ENCODE data around the gene TACR2. TPM values are rescaled to one million over a fixed set of nuclear protein-coding genes. Genes with fewer than 3 reads are reported as not detected.

Gene TACR2
- total RNA-seq, 2 experiments from 2014 or later = not detected

DNA sequence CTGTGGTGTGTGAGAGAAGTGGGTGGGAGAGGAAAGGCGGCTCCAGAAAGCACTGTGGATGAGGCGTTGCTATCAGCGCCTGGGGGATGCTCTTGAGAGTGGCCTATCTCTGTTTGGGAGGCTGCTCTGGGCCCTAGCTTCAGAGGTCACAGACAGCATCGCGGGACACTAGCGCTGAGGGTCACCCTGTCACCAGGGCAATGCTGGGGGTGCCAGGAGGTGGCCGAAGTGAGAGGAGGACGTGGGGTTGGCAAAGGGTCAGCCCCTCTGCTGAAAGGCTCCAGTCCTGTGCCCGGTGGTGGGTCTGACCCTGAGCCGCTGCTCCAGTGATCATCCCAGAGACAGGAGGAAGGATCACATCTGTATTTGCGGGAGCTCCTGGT, 3.0 kb upstream of the TACR2 start:
- no peak overlapping the region for H3K4me3 ChIP-seq (ENCODE audit: low read length)
- Mint-ChIP-seq H3K36me3 (ENCODE audit: low read depth) (no peaks in the 10 kb centered on the region), H3K27me3 (no peaks in the 10 kb centered on the region), H3K27ac (no peak overlapping the region), H3K9me3 (no peaks in the 10 kb centered on the region), H3K4me3 (no peak overlapping the region), H3K4me1 (ENCODE audit: low read depth) (peaks cover 24% of the 10 kb centered on the region)
- ChIA-PET CTCF (no interaction called here), POLR2A (no interaction called here)
- H3K27ac ChIP-seq (ENCODE audit: low read depth in 1 of 2, low read length in 2 of 2) = no peak overlapping the region
- TF ChIP-seq, protein P1, sequence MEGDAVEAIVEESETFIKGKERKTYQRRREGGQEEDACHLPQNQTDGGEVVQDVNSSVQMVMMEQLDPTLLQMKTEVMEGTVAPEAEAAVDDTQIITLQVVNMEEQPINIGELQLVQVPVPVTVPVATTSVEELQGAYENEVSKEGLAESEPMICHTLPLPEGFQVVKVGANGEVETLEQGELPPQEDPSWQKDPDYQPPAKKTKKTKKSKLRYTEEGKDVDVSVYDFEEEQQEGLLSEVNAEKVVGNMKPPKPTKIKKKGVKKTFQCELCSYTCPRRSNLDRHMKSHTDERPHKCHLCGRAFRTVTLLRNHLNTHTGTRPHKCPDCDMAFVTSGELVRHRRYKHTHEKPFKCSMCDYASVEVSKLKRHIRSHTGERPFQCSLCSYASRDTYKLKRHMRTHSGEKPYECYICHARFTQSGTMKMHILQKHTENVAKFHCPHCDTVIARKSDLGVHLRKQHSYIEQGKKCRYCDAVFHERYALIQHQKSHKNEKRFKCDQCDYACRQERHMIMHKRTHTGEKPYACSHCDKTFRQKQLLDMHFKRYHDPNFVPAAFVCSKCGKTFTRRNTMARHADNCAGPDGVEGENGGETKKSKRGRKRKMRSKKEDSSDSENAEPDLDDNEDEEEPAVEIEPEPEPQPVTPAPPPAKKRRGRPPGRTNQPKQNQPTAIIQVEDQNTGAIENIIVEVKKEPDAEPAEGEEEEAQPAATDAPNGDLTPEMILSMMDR (IDR thresholded peaks at IDR 0.05) = no peak
- peaks cover 34% of the 10 kb centered on the region for H3K4me1 ChIP-seq (ENCODE audit: insufficient read depth, low read length)
- DNase-seq (no peak), ATAC-seq (ENCODE audit: poor library complexity) (no peak)
- H3K27me3 ChIP-seq (ENCODE audit: control insufficient read depth in 1 of 2, insufficient read depth in 2 of 2, low read length in 2 of 2) = no peaks in the 10 kb centered on the region
- intact Hi-C loops (cut with DNase I, micrococcal nuclease) = loop anchor here in 1 of 2 experiments (10.0 kb wide), 1 partner anchor 1655 kb away; no protein-coding TSS in a partner anchor
- H3K9me3 ChIP-seq (ENCODE audit: control insufficient read depth in 1 of 2, insufficient read depth in 1 of 2, low read length in 2 of 2) = peaks cover 0 to 4% of the 10 kb centered on the region in 2 experiments
- H3K36me3 ChIP-seq (ENCODE audit: insufficient read depth, low read length) = no peaks in the 10 kb centered on the region

DNA sequence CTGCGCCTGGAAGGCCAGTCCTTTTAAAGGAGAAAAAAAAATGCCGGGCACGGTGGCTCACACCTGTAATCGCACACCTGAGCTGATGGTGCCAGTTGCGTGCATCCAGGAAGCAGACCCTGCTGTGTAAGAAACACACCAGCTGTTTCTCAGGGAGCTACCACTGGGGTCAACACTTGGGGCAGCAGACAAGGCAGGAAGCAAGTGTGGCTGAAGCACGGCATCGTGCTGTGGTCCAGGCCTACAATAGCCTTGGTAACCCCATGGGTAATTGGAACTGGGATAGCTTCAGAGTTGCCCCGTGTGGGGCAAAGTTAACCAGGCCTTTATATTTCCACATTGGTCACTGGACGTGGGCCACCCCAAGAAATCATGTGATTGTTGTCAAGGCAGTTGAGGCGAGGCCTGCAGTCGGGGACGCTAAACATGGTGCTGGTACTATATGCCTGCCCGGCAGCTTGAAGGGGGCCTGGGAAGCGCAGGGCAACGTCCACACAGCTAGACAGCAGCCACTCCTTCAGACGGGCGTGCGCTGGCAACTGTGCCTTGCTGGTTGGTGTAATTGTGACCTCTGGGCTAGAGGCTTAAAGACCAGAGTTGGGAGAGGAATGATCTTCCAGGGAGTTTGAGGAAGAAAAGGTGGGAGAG, 2.5 kb upstream of the TACR2 start:
- POLR2A ChIA-PET = interaction anchor here (0.6 kb wide), 1 partner anchor 1657 kb away, joined by 3 read pairs; no protein-coding TSS in a partner anchor

DNA sequence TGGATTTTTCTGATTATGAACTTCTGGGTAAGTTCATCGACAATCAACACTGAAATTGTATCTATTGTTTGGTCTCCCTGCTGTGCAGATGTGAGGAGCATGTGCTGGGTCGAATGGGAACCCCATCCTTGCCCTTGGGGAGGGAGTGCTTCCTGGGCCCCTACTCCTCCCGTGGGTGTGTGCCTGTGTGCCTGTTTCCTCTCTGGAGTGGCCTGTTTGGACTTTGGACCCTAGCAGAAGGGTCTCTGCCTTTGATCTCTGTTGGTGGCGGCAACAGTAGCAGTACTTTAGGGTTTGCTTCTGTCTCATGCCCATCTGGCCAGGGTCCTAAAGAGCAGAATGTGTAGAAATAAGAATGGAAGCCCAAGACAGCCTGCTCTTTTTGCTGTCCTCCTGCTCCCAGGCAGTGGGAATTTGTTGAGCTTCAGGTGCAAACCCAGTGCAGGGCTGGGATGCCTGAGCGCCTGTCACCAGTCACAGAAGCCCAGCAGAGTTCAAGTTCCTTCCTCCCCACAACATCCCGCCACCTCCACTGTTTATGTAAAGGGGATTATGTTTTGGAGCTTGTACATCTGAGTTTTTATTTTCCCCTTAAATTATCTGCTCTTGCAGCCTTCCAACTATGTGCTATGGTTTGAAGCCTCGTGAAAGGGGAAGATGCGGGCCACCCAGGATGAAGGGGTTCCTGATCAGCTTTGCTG, 1.5 kb upstream of the TACR2 start:
- no peak overlapping the region for H3K27ac Mint-ChIP-seq

More for the DNA sequence above, 2.5 kb upstream of the TACR2 start:
- Mint-ChIP-seq H3K4me3 (no peak overlapping the region), H3K36me3 (ENCODE audit: low read depth) (no peaks in the 10 kb centered on the region), H3K9me3 (no peaks in the 10 kb centered on the region), H3K4me1 (ENCODE audit: low read depth) (peaks cover 19% of the 10 kb centered on the region), H3K27me3 (no peaks in the 10 kb centered on the region), H3K27ac (no peak overlapping the region)
- Histone ChIP-seq H3K36me3 (ENCODE audit: insufficient read depth, low read length) (no peaks in the 10 kb centered on the region), H3K4me1 (ENCODE audit: insufficient read depth, low read length) (peaks cover 29% of the 10 kb centered on the region), H3K4me3 (ENCODE audit: low read length) (no peak overlapping the region), H3K27me3 (ENCODE audit: control insufficient read depth in 1 of 2, insufficient read depth in 2 of 2, low read length in 2 of 2) (no peaks in the 10 kb centered on the region), H3K27ac (ENCODE audit: low read depth in 1 of 2, low read length in 2 of 2) (no peak overlapping the region), H3K9me3 (ENCODE audit: control insufficient read depth in 1 of 2, insufficient read depth in 1 of 2, low read length in 2 of 2) (peaks cover 0 to 4% of the 10 kb centered on the region in 2 experiments)
- DNase-seq (no peak), ATAC-seq (ENCODE audit: poor library complexity) (no peak)
- intact Hi-C loops (cut with DNase I, micrococcal nuclease) = no loop called here
- CTCF ChIA-PET = no interaction called here
- TF ChIP-seq, protein P1 (IDR thresholded peaks at IDR 0.05) = no peak

More for the DNA sequence above, 1.5 kb upstream of the TACR2 start:
- H3K36me3 Mint-ChIP-seq (ENCODE audit: low read depth) = no peaks in the 10 kb centered on the region
- TF ChIP-seq, protein P1 (IDR thresholded peaks at IDR 0.05) = no peak
- DNase-seq = no peak
- no peaks in the 10 kb centered on the region for H3K36me3 ChIP-seq (ENCODE audit: insufficient read depth, low read length)
- H3K27me3 ChIP-seq (ENCODE audit: control insufficient read depth in 1 of 2, insufficient read depth in 2 of 2, low read length in 2 of 2) = no peaks in the 10 kb centered on the region
- no peaks in the 10 kb centered on the region for H3K9me3 Mint-ChIP-seq
- H3K4me1 Mint-ChIP-seq (ENCODE audit: low read depth) = peaks cover 11% of the 10 kb centered on the region
- H3K9me3 ChIP-seq (ENCODE audit: control insufficient read depth in 1 of 2, insufficient read depth in 1 of 2, low read length in 2 of 2) = peaks cover 0 to 4% of the 10 kb centered on the region in 2 experiments
- no peaks in the 10 kb centered on the region for H3K27me3 Mint-ChIP-seq
- H3K4me3 ChIP-seq (ENCODE audit: low read length) = no peak overlapping the region
- intact Hi-C loops (cut with DNase I, micrococcal nuclease) = no loop called here
- H3K4me3 Mint-ChIP-seq = no peak overlapping the region
- POLR2A ChIA-PET = interaction anchor here (0.6 kb wide), 1 partner anchor 36 kb away, joined by 3 read pairs; no protein-coding TSS in a partner anchor
- CTCF ChIA-PET = interaction anchor here (1.0 kb wide), 1 partner anchor 32 kb away, joined by 3 read pairs; no protein-coding TSS in a partner anchor
- H3K4me1 ChIP-seq (ENCODE audit: insufficient read depth, low read length) = peaks cover 22% of the 10 kb centered on the region
- ATAC-seq (ENCODE audit: poor library complexity) = no peak
- no peak overlapping the region for H3K27ac ChIP-seq (ENCODE audit: low read depth in 1 of 2, low read length in 2 of 2)
